OCI-LY7 (cell line): Measurements from ENCODE around the gene FAM20A.

Experiments used
- CTCF ChIP-seq: fragments of 200-600 bp; sonication (generic); conservative IDR thresholded peaks from 2 replicates; pipeline ENCODE4 v1.5.1; 2014; ENCODE audit warnings: mild to moderate bottlenecking, antibody characterized with exemption, low read length, moderate library complexity, mixed read lengths
- EZH2phosphoT487 ChIP-seq: fragments of 200-600 bp; sonication (generic); IDR thresholded peaks from 2 replicates; pipeline ENCODE4 v1.6.1; 2018; ENCODE audit warnings: low read depth, borderline replicate concordance, mild to moderate bottlenecking, mixed run types, antibody characterized with exemption, low read length, moderate library complexity, mixed read lengths

GRCh38 chr17:68594552-68594951, 6.6 kb downstream of the FAM20A start:
- TF ChIP-seq EZH2phosphoT487: no peak
- TF ChIP-seq CTCF: no peak
